GM12873 (cell line): Measurements from ENCODE around the gene BST1.

Source experiments
- CTCF ChIP-seq: IDR thresholded peaks from 2 replicates; pipeline ENCODE4 v1.5.1; 2012; ENCODE audit warnings: low read depth, mild to moderate bottlenecking, moderate library complexity, low read length, control low read depth; ENCODE audit not compliant: insufficient read depth; ENCODE audit errors: missing control alignments

BST1 gene

GRCh38 chr4:15670576-15670975 lies 32.3 kb upstream of the BST1 start:
- TF ChIP-seq CTCF: no peak

- no peak for TF ChIP-seq CTCF
These were observed 30.8 kb upstream of the BST1 start for GRCh38 chr4:15672101-15672500.

- TF ChIP-seq CTCF: no peak
These were observed 29.5 kb upstream of the BST1 start for GRCh38 chr4:15673337-15673736.

GRCh38 chr4:15674046-15674445 lies 28.8 kb upstream of the BST1 start:
- TF ChIP-seq CTCF: no peak

- TF ChIP-seq CTCF: no peak
These were observed 27.9 kb upstream of the BST1 start for GRCh38 chr4:15674926-15675325.

GRCh38 chr4:15675356-15675755 lies 27.5 kb upstream of the BST1 start:
- no peak for TF ChIP-seq CTCF

GRCh38 chr4:15676039-15676438 lies 26.8 kb upstream of the BST1 start:
- TF ChIP-seq CTCF: no peak
